Hindlimb muscle (tissue), 1 donor: ENCODE measurements around the gene MEIOSIN. TPM values are rescaled to one million over a fixed set of nuclear protein-coding genes. Genes with fewer than 3 reads are reported as not detected.
A peak's percentile ranks its signal among the peaks of the same experiment; 100 is the strongest.

Experiments used
- DNase-seq: peaks from one replicate; pipeline ENCODE4 v3.0.0-alpha.2; 2013
- polyA plus RNA-seq: library from polyadenylated mRNA; unstranded; fragments of 120-200 nt; gene quantifications from one replicate; pipeline ENCODE4 v1.2.1, GENCODE V29; 2013; ENCODE audit not compliant: insufficient read length

Gene MEIOSIN
- polyA plus RNA-seq, 1 donor = not detected

GRCh38 chr19:45764945-45765701, 31.9 kb downstream of the MEIOSIN start:
- no peak for DNase-seq

GRCh38 chr19:45765702-45766295, 32.6 kb downstream of the MEIOSIN start:
- no peak for DNase-seq

- no peak for DNase-seq
These were observed 33.1 kb downstream of the MEIOSIN start for GRCh38 chr19:45766296-45766868.

DNA sequence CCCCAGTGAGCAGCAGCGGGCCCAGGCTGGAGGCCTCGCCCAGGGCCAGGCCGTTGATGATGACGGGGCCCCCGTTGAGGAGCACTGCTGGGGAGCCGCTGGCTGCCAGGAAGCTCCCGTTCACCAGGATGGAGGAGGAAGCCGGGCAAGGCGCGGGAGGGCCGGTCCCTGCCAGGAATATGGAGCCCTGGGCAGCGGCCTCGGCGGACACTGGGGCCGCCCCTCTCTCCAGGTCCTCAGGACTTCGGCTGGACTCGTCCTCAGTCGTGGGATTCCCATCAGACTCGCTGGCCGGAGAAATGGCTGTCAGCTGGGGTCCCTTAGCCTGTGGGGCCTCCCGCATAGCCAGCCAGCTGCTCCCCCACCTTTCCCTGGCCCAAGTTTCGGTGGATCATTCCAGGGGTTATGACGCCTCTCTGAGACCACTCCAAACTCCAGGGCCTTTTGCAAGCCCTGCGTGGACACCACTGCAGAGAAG, 33.7 kb downstream of the MEIOSIN start:
- no peak for DNase-seq

- peak; percentile 87 for DNase-seq
These were observed 34.2 kb downstream of the MEIOSIN start for GRCh38 chr19:45767410-45767880.

DNA sequence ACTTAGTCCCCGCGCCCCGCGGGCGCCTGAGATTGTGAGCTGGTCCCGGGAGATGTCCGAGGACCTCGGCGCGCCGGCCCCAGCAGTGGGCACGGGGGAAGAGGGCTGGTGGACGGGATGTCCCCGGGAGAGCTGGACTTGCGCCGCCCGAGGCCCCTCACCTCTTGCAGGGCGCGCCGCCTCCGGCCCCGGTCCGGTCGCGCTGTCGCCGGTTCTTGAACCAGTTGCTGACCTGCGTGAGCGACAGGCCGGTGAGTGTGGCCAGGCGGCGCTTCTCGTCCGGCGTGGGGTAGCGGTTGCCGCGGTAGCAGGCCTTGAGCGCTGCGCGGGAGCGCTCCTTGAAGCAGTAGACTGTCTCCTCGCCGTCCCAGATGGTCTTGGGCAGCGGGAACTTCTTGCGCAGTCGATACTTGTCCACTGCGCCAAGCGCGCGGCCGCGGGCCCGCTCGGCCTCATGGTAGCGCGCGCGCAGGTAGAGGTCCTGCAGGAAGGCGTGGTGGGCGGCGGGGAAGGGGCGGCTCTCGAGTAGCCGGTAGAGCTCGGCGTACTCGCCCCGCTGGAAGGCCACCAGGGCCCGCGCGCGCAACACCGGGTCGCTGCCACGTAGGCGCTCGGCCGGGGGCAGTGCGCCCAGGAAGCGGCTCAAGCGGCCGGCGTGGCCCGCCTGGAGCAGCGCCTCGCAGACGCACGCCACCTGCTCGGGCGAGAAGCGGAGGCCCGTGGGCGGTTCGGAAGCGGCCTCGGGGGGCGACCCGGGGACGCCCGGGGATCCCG, 34.8 kb downstream of the MEIOSIN start:
- peak; percentile 86 for DNase-seq

DNA sequence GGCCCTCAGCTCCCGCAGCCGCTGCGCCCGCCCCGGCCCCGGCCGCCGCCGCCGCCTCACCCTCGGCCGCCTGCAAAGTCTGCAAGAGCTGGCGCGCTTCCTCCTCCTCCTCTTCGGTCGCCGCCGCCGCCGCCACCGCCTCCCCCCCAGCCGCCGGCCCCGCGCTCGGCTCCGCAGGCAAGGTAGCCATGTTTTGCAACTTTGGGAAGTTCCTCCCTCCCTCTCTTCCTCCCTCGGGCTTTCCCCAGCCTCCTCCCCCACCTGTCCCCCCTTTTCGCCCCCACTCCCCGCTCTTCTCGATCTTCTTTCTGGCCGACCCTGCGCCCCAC, 35.4 kb downstream of the MEIOSIN start:
- no peak for DNase-seq

GRCh38 chr19:45768984-45769782, 35.9 kb downstream of the MEIOSIN start, which contains the start of gene SIX5:
Gene SIX5 (minus strand): TSS chr19:45769252. CDS start chr19:45768844, 408 bp downstream.
- DNase-seq = peak; percentile 99

GRCh38 chr19:45769821-45770191, 36.6 kb downstream of the MEIOSIN start:
- no peak for DNase-seq

- peak; percentile 95 for DNase-seq
These were observed 37.2 kb downstream of the MEIOSIN start for GRCh38 chr19:45770192-45771101.

DNA sequence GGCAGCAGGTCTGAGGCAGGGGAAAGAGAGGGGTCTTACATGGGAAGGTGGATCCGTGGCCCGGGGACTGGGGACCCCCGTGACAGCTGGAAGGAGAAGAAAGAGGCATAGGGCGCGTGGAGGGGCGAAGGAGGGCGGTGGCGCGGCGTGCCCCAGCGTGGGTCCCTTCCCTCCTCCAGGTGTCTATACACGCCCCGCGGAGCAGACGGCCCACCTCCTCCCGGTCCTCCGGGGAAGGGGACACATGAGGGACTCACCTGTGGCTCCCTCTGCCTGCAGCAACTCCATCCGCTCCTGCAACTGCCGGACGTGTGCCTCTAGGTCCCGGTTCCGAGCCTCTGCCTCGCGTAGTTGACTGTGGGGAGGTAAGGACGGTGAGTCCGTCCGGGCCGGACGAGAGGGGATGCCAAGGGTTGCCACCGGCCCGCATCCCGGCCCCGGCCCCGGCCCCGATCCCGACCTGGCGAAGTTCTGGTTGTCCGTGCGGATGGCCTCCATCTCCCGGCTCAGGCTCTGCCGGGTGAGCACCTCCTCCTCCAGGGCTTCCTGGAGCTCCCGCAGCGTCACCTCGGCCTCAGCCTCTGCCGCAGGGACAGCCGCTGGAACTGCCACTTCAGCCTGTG, 38.2 kb downstream of the MEIOSIN start:
- DNase-seq = no peak

GRCh38 chr19:45772130-45772840, 39.0 kb downstream of the MEIOSIN start:
- no peak for DNase-seq

DNA sequence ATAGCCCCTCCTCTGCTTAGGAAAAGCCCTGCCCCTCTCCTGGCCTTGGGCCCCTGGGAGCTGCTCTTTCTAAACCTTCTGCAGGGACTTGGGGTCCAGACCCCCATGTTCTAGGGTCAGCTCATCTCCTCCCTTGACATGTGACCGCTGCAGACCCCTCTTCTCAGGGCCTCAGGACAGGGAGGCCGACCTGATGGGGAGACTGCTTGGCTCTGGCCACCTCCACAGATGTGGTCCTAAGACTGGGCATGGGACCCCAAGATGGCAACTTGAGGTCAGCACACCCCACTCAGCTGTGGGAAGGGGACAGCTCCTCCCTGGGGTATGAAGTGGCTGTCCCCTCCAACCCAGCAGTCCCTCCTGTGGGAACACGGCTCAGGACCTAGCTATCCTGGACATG, 39.7 kb downstream of the MEIOSIN start:
- DNase-seq = no peak

GRCh38 chr19:45773384-45773783, 40.1 kb downstream of the MEIOSIN start:
- no peak for DNase-seq

DNA sequence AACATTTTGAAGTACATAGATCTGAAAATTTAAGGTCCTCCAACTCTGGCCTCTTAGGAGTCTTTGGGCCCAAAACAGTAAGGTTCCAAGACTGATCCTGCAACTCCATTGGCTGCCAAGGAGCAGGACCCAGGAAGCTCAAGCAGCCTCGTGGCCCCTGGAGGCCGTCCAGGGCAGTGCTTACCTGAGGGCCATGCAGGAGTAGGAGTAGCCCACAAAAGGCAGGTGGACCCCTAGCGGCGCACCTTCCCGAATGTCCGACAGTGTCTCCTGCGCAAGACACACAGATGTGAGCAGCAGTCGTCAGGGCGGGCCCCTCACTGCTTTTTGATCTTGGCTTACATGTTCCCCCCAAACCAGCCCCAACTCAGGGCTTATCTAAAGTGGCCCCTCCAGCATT, 41.5 kb downstream of the MEIOSIN start:
- no peak for DNase-seq

GRCh38 chr19:45777395-45777961, 44.2 kb downstream of the MEIOSIN start:
- no peak for DNase-seq

GRCh38 chr19:45778010-45778661, 44.9 kb downstream of the MEIOSIN start:
- DNase-seq = no peak

DNA sequence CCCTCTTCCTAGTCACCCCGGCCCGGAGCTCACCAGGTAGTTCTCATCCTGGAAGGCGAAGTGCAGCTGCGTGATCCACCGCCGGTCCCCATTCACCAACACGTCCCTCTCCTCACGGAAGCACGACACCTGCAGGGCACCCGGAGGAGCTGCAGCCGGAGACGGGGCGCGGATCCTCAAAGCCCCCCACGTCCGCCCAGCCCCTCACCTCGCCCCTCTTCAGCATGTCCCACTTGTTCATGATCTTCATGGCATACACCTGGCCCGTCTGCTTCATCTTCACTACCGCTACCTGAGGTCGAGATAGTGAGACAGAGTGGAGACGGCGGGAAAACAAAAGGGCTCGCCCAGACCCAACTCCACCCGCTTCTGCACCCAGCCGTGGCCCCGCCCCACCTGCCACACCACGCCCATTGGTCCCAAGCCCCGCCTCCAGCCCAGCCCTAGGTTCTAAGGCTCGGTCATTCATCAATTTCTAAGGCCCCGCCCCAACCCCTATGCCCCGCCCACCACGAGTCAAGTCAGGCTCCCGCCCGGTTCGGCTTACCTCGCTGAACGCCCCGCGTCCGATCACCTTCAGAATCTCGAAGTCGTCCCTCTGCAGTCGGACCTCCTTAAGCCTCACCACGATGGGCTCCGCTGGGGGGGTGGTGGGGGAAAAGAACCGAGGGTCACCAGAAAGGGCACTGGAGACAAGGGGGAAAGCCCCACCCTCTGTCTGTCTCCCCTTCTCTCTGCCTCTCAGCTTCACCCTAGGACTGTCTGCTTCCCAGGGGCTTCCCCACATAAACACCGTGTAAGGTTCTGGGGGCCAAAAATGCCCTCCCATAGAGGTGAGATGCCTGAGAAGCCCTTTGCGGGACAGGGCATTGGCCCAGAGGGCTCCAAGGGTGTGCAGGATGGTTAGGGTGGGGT, 46.2 kb downstream of the MEIOSIN start:
- no peak for DNase-seq
